ACHN (cell line): Measurements from ENCODE around the gene NOCT.
"Not testable (repeated sequence)": the region's sequence is repeated elsewhere in the genome, so short reads cannot be mapped to it uniquely, and the experiment has no call there.

Source experiments
- DNase-seq: peaks from one replicate; pipeline ENCODE4 v3.0.0-alpha.2; 2015
- in situ Hi-C: cut with HindIII; loops from 2 replicates; pipeline ENCODE4 v1.10.0; 2017; ENCODE audit warnings: low sequenced_read_pairs, low pct_ligation_motif_present, low pct_unique_long_range_greater_than_20kb

NOCT gene

DNA sequence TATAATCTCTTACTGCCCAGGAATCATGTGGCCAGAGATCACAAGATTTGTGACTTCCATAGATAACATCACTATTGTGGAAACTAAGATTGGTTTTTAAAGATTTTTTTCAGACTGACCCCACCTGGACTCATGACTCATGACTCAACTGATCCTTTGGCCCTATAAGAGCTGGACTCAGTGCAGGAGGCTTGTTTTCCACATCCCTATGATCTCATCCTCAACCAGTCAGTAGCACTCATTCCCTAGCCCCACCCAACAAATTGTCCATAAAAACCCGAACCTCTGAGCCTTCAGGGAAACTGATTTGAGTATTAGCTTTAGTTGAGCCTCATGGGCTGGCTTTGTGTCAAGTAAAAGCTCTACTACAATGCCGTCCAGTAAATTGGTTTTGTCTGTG is 7.9 kb upstream of the NOCT start:
- in situ Hi-C loops: no loop called here
- no peak for DNase-seq

DNA sequence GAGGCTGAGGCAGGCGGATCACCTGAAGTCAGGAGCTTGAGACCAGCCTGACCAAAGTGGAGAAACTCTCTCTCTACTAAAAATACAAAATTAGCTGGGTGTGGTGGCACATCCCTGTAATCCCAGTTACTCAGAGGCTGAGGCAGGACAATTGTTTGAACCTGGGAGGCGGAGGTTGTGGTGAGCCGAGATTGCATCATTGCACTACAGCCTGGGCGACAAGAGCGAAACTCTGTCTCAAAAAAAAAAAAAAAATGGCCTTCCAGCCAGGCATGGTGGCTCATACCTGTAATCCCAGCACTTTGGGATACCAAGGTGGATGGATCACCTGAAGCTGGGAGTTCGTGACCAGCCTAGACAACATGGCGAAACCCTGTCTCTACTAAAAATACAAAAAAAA is 7.3 kb upstream of the NOCT start:
- in situ Hi-C loops, DNase-seq: not testable (repeated sequence)

DNA sequence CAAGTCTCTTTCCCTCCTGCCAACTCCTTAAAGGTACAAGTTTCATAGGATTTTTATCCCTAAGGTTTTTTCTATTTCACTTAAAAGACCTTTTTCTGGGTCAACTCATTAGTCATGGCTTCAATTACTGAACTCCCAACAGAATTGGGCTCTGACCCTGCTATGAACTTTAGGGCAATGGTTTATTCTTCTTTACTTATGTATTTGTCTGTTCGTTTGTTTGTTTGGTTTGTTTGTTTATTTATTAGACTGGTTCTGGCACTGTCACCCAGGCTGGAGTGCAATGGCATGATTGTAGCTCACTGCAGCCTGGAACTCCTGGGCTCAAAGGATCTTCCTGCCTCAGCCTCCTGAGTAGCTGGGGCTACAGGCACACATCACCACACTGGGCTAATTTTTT is 5.9 kb upstream of the NOCT start:
- no peak for DNase-seq
- in situ Hi-C loops: no loop called here

DNA sequence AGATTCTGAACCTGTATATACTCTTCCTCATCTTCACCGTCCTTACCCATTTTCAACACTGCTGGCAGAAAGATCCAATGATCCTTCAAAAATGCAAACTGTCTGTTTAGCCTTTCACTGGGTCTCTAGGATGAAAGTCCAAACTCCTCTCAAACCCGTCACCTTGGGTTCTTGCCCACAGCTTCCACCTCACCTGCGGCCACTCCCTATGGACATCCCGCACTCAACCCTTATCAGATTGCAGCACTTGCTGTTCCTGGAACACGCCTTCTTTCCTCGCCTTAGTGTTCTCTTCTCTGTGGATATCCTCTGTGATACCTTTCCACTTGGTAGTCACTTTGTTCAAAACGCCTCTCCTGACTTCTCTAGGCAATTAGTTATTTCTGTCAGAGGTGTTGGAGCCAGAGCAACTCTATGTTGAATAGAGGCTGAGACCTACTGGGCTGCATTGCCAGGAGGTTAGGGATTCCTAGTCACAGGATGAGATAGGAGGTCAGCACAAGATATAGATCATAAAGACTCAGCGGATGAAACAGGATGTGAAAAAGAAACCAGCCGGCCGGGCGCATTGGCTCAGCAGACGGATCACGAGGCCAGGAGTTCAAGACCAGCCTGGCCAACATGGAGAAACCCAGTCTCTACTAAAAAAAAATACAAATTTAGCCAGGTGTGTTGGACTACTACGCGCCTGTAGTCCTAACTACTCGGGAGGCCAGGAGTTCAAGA is 4.2 kb upstream of the NOCT start:
- in situ Hi-C loops: no loop called here
- DNase-seq: no peak

DNA sequence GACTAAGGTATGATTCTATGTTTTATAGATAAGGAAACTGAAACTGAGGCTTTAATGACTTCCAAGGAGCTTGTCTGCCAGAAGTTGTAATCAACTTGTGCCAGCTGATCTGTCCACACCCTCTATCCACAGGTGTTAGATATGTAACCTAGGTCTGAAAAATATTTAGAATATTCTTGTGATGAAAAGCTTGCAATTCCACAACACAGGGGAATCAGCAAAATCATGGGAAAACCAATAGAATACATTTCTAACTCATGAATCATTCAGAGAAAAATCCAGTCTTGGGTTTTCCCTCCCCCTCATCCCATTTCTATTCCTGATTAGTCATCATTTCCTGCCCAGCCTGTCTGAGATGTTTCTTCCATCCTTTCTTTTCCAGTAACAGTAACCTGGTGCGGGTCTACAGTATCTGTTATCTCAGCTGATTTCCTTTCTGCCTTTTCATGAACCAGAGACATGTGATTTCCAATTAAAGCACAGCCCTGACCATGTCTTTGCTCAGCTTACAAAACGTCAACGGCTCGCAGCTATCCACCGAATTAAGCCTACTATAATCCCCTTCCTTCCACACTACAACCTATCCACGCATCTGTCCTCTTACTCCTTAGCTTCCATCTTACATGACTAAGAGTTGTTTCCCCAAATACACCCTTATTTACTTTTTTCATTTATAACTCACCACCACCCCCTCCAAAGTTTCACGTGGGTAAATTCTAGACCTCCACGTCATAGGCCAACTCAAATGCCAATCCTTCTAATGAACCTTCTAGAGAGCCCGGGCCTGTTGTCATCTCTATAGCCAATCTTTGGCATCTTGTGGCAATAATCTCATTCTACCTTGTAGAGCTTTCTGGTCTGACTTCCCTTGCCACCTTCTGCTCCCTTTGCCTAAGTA is 961 bp upstream of the NOCT start:
- peak; percentile 95 for DNase-seq
- in situ Hi-C loops: no loop called here

DNA sequence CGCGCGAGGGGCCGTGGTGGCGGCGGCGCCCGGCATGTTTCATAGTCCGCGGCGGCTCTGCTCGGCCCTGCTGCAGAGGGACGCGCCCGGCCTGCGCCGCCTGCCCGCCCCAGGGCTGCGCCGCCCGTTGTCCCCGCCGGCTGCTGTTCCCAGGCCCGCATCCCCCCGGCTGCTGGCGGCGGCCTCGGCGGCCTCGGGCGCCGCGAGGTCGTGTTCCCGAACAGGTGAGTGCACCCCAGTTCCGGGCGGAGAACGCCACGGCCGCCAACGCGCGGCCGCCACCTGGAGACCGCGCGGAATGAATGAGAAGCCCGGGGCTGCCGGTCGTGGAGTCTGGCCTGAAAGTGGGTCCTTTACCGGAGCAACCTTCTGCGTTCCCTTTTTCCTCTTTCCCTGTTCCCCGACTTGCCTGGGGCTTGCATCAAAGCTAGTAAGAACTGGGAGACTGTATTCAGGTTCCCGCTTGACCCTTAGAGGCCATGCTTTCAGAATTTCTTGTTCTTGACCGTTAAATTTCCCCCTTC is 429 bp downstream of the NOCT start:
- in situ Hi-C loops: no loop called here
- peak; percentile 19 for DNase-seq

DNA sequence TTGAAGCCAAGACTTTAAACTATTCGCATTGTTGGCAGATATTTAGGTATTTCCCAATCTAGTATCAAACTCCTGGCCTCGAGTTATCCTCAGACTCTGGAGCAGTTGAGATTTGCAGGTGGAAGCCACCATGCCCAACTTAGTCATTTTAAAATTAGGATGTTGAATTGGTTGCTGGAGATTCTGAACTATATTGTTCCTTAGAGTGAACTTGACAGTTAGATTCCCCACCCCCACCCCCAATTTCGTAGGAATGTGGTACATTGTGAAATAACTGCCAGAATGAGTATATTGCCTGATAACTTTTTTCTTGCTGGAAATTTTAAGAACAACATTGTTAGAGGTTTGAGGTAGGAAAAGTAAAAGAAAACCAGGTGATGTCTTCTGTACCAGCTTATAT is 2.3 kb downstream of the NOCT start:
- in situ Hi-C loops: no loop called here
- DNase-seq: no peak

DNA sequence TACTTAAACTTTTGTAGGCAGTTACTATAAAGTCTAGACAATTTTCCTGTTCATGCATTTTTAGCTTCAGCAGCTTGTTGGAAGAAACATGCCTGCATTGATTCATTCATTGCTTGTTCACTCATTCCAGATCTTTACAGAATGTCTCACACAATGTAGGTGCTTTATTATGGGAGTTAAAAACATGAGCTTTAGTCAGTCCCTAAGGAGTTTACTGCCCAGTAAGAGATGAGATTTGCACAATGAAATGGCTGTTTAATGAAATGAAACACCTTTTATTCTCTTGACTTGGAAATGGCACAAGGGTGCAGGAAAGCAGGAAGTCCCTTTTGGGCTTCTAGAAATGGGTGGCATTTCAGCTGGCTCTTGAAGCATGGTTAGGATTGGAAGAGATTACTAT is 2.9 kb downstream of the NOCT start:
- no peak for DNase-seq

DNA sequence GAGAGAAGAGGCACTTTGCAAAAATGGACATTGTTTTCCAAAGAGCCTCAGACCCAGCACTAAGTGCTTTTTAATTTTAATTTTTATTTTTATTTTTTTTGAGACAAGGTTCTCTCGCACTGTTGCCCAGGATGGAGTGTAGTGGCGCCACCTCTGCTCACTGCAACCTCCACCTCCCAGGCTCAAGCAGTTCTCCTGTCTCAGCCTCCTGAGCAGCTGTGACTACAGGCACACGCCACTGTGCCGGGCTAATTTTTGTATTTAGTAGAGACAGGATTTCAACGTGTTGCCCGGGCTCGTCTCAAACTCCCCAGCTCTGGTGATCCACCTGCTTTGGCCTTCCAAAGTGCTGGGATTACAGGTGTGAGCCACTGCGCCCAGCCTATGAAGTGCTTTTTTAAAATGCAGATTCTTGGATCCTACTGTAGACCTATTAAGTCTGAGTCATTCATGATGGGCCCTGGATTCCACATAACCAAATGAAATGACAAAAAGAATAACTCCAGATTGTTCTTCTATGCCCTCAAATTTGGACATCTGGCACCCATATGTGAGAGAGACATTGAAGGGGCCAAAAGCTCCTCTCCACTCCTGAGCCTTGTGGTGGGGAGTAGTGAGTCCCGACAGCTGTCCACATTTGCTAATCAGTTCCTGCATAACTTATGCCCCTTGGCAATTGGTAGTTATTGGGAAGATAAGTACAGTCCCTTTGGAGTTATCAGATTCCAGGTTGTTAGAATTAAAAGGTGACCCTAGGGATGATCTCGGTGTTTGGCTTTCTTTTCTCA is 3.6 kb downstream of the NOCT start:
- no peak for DNase-seq
- in situ Hi-C loops: no loop called here

More for the DNA sequence above, 2.9 kb downstream of the NOCT start:
- in situ Hi-C loops: no loop called here

DNA sequence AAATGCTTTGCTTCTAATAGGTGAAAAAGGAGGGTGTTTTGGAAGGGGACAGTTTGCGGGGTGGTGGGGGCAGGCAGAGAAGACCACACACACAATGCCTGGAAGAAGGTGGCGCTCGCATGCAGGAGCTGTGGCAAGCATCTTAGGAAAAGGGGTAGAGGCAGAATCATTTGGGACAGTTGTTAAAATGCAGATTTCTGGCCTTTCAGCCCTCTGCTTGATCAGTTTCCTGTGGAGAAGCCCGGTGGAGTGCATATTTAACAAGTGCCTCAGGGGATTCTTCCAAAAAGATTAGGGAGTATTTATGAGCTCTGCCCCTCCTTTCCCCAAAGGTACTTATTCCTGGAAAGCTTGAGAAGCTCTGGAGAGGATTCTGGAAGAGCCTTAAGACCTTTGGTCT is 4.8 kb downstream of the NOCT start:
- DNase-seq: no peak
- in situ Hi-C loops: no loop called here

DNA sequence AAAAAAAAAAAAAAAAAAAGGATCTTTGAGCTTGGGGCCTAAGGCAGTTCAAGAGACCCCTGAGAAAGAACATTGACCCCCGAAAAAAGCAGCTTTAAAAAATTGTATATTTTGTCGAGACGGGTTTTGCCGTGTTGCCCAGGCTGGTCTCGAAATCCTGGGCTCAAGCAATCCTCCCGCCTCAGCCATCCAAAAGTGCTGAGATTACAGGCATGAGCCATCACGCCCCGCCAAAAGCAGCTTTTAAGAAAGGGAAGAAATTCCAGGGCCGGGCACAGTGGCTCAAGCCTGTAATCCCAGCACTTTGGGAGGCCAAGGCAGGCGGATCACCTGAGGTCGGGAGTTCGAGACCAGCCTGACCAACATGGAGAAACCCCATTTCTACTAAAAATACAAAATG is 5.5 kb downstream of the NOCT start:
- in situ Hi-C loops: not testable (repeated sequence)

DNA sequence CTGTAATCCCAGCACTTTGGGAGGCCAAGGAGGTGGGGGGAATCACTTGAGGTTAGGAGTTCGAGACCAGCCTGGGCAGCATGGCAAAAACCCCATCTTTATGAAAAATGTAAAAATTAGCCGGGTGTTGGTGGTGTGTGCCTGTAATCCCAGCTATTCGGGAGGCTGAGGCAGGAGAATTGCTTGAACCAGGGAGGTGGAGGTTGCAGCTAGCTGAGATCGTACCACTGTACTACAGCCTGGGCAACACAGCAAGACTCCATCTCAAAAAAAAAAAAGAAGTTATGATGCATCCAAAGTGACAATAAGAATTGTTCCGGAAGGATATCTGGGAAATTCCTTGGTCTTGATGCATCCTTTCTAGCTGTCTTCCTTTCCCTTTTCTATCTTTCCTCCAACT is 7.3 kb downstream of the NOCT start:
- DNase-seq: no peak
- in situ Hi-C loops: no loop called here

More for the DNA sequence above, 5.5 kb downstream of the NOCT start:
- DNase-seq: not testable (repeated sequence)

DNA sequence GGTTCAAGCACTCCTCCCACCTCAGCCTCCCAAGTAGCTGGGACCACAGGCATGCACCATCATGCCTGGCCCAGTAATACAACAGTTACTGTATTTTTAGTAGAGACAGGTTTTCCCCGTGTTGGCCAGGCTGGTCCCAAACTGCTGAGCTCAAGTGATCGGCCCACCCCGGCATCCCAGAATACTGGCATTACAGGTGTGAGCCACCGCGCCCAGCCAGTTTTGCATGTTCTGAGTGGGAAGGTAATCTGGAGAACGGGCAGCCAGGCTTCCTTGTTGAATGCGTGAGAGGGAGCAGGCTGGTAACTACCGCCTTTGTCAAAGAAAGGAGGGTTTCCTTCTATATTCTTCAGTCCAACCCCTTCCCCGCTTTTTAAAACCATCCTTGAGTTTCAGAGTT is 9.1 kb downstream of the NOCT start:
- no peak for DNase-seq
- in situ Hi-C loops: no loop called here

DNA sequence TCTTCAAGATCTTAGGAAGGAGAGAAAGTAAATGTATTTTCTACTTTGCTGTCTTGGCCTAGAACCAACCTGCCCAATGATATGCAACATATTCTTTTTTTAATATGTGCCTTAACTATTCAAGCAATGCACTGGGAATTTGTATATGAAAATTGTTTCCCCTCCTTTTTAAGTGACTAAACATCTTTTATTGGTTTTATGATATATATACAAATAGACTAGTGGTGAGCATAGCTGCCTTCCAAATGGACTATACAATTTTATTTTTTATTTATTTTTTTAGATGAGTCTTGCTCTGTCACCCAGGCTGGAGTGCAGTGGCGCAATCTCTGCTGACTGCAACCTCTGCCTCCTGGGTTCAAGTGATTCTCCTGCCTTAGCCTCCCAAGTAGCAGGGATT is 10.3 kb downstream of the NOCT start:
- DNase-seq: no peak
- in situ Hi-C loops: no loop called here

DNA sequence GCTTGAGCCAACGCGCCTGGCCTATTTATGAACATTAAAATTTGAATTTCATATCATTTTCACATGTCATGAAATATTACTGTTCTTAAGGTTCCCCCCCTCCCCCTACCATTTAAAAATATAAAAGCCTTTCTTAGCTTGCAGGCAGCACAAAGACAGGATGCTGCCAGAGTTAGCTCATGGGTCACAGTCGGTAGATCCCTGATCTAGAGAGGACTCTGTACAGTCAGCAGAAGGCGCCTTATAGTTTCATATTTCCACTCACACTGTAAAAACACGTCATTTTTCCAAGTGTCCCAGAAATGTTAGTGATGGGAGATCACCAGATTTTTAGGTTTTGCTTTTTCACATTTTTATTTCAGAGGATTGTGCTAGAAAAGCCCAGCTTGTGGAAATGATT is 12.2 kb downstream of the NOCT start:
- in situ Hi-C loops: no loop called here

DNA sequence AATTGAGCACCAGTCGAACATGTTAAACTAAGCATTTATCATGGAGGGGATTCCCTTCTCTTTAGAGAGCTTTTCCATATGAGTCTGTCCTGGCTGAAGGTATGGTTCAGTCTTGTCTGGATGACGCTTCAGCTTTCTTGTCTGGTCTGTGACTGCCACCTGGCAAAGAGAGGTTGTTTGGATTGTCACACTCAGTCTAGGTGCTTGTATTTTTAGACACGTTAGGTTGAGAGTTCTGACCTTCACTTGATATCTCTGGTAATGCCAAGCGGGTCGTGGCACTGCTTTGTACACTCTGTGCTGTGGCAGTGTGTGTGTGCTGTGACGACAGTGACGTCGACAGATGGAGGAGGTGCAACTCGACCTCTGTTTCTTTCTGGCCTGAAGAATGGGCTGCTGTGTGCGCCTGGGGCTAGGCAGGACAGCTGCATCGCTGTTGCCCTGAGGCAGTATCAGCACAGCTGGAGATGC is 12.6 kb downstream of the NOCT start:
- in situ Hi-C loops: no loop called here
- no peak for DNase-seq

More for the DNA sequence above, 12.2 kb downstream of the NOCT start:
- DNase-seq: no peak

DNA sequence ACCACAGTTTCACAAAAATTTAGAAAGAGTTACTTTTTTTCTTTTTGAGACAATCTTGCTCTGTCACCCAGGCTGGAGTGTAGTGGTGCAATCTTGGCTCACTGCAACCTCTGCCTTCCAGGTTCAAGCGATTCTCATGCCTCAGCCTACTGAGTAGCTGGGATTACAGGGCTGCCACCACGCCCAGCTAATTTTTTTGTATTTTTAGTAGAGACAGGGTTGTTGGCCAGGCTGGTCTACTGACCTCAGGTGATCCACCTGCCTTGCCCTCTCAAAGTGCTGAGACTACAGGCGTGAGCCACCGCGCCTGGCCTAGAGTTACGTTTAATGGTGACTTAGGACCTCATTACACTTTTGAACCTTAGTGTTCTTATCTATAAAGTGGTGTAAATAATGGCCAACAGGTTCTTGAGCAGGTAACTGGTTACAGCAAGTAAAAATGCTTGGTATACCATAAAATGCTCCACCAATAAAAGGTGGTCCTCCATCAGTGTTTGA is 14.3 kb downstream of the NOCT start:
- in situ Hi-C loops, DNase-seq: not testable (repeated sequence)

DNA sequence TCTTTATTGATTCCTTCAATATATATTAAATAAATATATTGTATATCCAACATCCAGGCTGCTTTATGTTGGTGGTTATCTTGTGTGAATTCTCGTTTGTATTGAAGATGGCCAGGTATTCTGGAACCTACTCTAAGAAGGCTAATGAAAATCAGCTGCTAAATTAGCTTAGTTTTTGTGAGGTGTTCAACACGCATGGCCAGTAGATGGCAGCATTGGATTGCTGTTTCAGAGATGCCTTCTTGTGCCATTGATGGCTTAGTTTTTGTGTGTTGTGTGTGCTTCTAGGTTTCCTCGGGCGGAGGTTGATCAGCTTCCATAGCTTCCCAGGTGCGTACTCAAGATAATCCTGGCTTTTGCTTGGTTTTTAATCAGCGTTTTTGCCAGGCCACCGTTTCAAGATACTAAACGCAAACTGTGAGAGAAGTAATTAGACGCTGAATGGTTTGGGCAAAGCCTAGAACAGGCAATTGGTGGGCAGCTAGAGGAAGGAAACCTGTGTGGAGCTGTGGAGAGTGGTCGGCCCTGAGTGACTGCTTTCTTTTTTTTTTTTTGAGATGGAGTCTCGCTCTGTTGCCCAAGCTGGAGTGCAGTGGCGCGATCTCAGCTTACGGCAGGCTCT is 15.1 kb downstream of the NOCT start:
- peak; percentile 69 for DNase-seq
- in situ Hi-C loops: no loop called here
